Measurements from ENCODE around the gene PNISR.
"Not testable (repeated sequence)": the region's sequence is repeated elsewhere in the genome, so short reads cannot be mapped to it uniquely, and the experiment has no call there.

PNISR gene, protein sequence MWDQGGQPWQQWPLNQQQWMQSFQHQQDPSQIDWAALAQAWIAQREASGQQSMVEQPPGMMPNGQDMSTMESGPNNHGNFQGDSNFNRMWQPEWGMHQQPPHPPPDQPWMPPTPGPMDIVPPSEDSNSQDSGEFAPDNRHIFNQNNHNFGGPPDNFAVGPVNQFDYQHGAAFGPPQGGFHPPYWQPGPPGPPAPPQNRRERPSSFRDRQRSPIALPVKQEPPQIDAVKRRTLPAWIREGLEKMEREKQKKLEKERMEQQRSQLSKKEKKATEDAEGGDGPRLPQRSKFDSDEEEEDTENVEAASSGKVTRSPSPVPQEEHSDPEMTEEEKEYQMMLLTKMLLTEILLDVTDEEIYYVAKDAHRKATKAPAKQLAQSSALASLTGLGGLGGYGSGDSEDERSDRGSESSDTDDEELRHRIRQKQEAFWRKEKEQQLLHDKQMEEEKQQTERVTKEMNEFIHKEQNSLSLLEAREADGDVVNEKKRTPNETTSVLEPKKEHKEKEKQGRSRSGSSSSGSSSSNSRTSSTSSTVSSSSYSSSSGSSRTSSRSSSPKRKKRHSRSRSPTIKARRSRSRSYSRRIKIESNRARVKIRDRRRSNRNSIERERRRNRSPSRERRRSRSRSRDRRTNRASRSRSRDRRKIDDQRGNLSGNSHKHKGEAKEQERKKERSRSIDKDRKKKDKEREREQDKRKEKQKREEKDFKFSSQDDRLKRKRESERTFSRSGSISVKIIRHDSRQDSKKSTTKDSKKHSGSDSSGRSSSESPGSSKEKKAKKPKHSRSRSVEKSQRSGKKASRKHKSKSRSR

DNA sequence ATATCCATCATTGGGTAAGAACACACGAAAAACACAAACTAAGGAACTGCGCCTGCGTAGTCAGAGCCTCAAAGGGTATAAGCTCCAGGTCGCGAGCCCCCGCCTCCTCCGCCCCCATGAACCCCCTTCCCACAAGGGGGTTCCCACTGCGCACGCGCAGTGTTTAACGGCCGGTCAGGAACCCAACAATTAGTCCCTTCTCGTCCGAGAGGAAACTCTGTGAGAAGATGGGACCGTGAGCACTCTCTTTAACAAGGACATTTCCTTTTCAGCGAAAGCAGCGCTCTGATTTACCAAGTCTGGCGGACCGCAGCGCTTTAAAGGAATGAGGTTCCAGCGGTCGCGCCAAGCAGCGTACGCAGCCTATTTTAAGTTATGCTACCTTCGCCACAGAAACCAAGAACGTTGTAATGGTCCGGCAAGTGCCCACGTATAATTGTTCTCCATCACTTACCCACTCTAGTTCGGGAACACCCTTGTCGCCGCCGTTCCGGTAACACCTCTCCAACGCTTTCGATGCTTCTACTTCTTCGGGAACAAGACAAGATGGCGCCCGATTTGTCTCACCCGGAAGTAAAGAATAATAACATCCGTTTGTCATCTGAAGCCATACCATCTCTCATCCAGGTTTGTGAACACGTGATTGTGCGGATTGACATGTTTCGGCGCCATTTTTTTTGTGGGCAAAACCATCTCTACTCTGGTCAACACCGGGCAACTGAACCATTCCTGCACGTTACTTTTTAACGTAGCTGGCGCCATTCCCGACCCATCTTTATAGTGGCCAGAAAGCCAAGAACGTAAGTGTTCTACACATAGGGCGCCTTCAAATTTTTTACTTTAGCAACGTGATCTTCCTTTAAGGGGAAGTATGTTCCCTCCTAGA is at the start of gene PNISR:
TSS of gene PNISR (minus strand) at position 548 of the 886 bp plus-strand sequence. CDS start 10,649 bp downstream, outside the sequence.
- ChIA-PET POLR2A (interaction anchor here (0.7 kb wide), 1 partner anchor 8 kb away, joined by 3 read pairs; no protein-coding TSS in a partner anchor), CTCF (interaction anchor here (0.8 to 3.7 kb wide), 14 partner anchors 8 to 144 kb away, joined by 3 to 27 read pairs (median 4); partner anchors contain the start of genes CCNC and COQ3)
- TF ChIP-seq, protein P1, sequence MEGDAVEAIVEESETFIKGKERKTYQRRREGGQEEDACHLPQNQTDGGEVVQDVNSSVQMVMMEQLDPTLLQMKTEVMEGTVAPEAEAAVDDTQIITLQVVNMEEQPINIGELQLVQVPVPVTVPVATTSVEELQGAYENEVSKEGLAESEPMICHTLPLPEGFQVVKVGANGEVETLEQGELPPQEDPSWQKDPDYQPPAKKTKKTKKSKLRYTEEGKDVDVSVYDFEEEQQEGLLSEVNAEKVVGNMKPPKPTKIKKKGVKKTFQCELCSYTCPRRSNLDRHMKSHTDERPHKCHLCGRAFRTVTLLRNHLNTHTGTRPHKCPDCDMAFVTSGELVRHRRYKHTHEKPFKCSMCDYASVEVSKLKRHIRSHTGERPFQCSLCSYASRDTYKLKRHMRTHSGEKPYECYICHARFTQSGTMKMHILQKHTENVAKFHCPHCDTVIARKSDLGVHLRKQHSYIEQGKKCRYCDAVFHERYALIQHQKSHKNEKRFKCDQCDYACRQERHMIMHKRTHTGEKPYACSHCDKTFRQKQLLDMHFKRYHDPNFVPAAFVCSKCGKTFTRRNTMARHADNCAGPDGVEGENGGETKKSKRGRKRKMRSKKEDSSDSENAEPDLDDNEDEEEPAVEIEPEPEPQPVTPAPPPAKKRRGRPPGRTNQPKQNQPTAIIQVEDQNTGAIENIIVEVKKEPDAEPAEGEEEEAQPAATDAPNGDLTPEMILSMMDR (IDR thresholded peaks at IDR 0.05; ENCODE audit: control extremely low read depth, extremely low read depth, low read depth, missing control alignments) = no peak
- peak; percentile 88 for DNase-seq (ENCODE audit: extremely low spot score)

GRCh38 chr6:99473730-99474129 is 48.6 kb upstream of the PNISR start:
- POLR2A ChIA-PET = no interaction called here

DNA sequence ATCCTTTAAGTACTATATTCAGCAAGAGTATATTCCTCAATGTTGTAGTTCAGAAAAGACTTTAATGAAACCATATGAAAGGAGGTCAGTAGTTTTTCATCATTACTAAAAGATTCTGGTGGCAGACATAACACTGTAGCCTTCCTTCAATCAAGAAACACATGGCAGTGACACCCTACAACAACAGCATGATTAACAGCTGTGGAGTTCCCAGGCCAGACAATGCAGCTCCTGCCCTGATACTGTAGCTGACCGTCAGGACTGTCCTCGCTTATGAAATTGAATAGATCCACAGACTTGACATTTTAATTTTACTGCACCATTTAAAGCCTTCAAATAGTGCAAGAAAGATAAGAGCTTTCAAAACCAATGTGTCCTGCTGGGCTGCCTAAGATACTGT is 46.5 kb upstream of the PNISR start:
- POLR2A ChIA-PET = no interaction called here
- TF ChIP-seq, protein P1 (IDR thresholded peaks at IDR 0.05; ENCODE audit: control extremely low read depth, extremely low read depth, low read depth, missing control alignments) = no peak
- no peak for DNase-seq (ENCODE audit: extremely low spot score)
- CTCF ChIA-PET = interaction anchor here (0.8 to 1.5 kb wide), 5 partner anchors 11 to 275 kb away, joined by 3 to 5 read pairs (median 4); no protein-coding TSS in a partner anchor

More at GRCh38 chr6:99473730-99474129, 48.6 kb upstream of the PNISR start:
- CTCF ChIA-PET = interaction anchor here (0.9 to 1.6 kb wide), 8 partner anchors 8 to 273 kb away, joined by 3 to 7 read pairs (median 3); no protein-coding TSS in a partner anchor
- TF ChIP-seq, protein P1 (IDR thresholded peaks at IDR 0.05; ENCODE audit: control extremely low read depth, extremely low read depth, low read depth, missing control alignments) = no peak
- no peak for DNase-seq (ENCODE audit: extremely low spot score)

GRCh38 chr6:99467509-99468106 is 42.5 kb upstream of the PNISR start:
- TF ChIP-seq, protein P1 (IDR thresholded peaks at IDR 0.05; ENCODE audit: control extremely low read depth, extremely low read depth, low read depth, missing control alignments) = peak; percentile 62
- CTCF ChIA-PET = interaction anchor here (0.6 to 3.0 kb wide), 17 partner anchors 9 to 355 kb away, joined by 3 to 34 read pairs (median 4); partner anchors contain the start of gene CCNC
- DNase-seq (ENCODE audit: extremely low spot score) = peak; percentile 40
- POLR2A ChIA-PET = no interaction called here

DNA sequence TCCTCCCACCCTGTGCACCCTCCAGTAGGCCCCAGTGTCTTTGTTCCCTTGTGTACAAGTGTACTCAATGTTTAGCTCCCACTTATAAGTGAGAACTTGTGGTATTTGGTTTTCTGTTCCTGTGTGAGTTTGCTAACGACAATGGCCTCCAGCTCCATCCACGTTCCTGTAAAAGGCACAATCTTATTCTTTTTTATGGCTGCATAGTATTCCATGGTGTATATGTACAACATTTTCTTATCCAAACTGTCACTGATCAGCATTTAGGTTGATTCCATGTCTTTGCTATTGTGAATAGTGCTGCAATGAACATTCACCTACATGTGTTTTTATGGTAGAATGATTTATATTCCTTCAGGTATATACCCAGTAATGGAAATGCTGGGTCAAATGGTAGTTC is 34.0 kb upstream of the PNISR start:
- CTCF ChIA-PET = interaction anchor here (1.3 to 2.0 kb wide), 2 partner anchors 14 kb away, joined by 3 to 6 read pairs; no protein-coding TSS in a partner anchor
- not testable (repeated sequence) for DNase-seq (ENCODE audit: extremely low spot score)

GRCh38 chr6:99458319-99458718 is 33.2 kb upstream of the PNISR start:
- TF ChIP-seq, protein P1 (IDR thresholded peaks at IDR 0.05; ENCODE audit: control extremely low read depth, extremely low read depth, low read depth, missing control alignments) = no peak
- DNase-seq (ENCODE audit: extremely low spot score) = no peak
- ChIA-PET POLR2A (interaction anchor here (0.6 kb wide), 1 partner anchor 40 kb away, joined by 5 read pairs; no protein-coding TSS in a partner anchor), CTCF (interaction anchor here (0.9 to 2.0 kb wide), 7 partner anchors 9 to 128 kb away, joined by 3 to 6 read pairs (median 3); no protein-coding TSS in a partner anchor)

More for the DNA sequence above, 34.0 kb upstream of the PNISR start:
- POLR2A ChIA-PET = not testable (repeated sequence)
